Prostate gland (tissue), 2 donors: ENCODE data around the gene RAB6C. TPM values are rescaled to one million over a fixed set of nuclear protein-coding genes. Genes with fewer than 3 reads are reported as not detected.
"Not testable (repeated sequence)": the region's sequence is repeated elsewhere in the genome, so short reads cannot be mapped to it uniquely, and the experiment has no call there.

Experiments
- DNase-seq: peaks from one replicate; pipeline ENCODE4 v3.0.0-alpha.2; 2019; ENCODE audit warnings: low spot score
- H3K27ac ChIP-seq, 2 donors: fragments of 200-600 bp; sonication (generic); 2 replicates each; pipeline ENCODE4 v1.5.1; 2017 to 2019
- H3K27me3 ChIP-seq: fragments of 200-600 bp; sonication (generic); replicated peaks from 2 replicates; pipeline ENCODE4 v1.5.1; 2019; ENCODE audit not compliant: insufficient read depth
- H3K36me3 ChIP-seq, 2 donors: fragments of 200-600 bp; sonication (generic); 1 replicate in 1 of 2; 2 replicates in 1 of 2; pipeline versions ENCODE4 v1.5.1 to v1.8.1; 2017 to 2019
- H3K4me1 ChIP-seq: fragments of 200-600 bp; sonication (generic); replicated peaks from 2 replicates; pipeline ENCODE4 v1.5.1; 2019
- H3K4me3 ChIP-seq, 2 donors: fragments of 200-600 bp; sonication (generic); 2 replicates each; pipeline ENCODE4 v1.5.1; 2017 to 2019
- H3K9me3 ChIP-seq: fragments of 200-600 bp; sonication (generic); 2 replicates; pipeline ENCODE4 v1.5.1; 2017
- POLR2A ChIP-seq: fragments of 450-650 bp; IDR thresholded peaks from one replicate; pipeline ENCODE4 v1.6.1; 2016; ENCODE audit warnings: antibody characterized with exemption, mild to moderate bottlenecking
- POLR2AphosphoS5 ChIP-seq: sonication (generic); formaldehyde crosslinking; IDR thresholded peaks from one replicate; pipeline ENCODE4 v1.6.1; 2017; ENCODE audit warnings: antibody characterized with exemption
- WGBS: methylation state at CpG from one replicate; pipeline ENCODE4 v1.1.5; 2018; 5-methylcytosine and 5-hydroxymethylcytosine counted together
- intact Hi-C: fragments of 100-400 bp; cut with DNase I; formaldehyde crosslinking; loops from one replicate; pipeline ENCODE4 v1.14.2; 2022
- total RNA-seq, 2 donors: library from RNA; depleted of rRNA; stranded (reverse); fragments of >200 nt; gene quantifications; one replicate each; pipeline ENCODE4 v1.1.0, GENCODE V29; 2016
- TF ChIP-seq, protein P1 (sequence below), 4 experiments: fragments of 200-600 bp in 2 of 4; fragments of 450-650 bp in 2 of 4; sonication (generic) in 2 of 4; IDR thresholded peaks; 1 replicate in 3 of 4; 2 replicates in 1 of 4; pipeline ENCODE4 v1.5.1; 2016 to 2019; ENCODE audit warnings: antibody characterized with exemption in 4 of 4, mild to moderate bottlenecking in 2 of 4, moderate library complexity in 2 of 4

The RAB6C gene
- total RNA-seq, 2 donors from 2014 or later, result 0.87 to 2.4 TPM

DNA sequence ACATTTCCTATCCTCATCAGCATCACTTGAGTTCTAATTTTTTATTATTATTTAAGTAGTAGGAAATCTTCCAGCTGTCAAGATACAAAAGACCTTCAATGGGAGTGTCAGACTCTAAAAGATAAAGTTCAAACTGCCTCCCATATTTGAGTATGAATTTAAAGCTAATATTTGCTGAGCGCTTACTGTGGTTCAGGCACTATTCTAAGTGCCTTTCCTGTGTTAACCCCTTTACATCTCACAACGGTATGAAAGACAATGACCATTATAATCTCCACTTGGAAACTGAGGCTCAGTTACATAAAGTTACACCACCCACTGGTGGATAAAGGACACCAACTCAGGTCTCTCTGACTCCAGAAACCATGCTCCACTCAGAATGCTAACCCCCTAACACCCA is 39.9 kb downstream of the RAB6C start:
- H3K4me1 ChIP-seq, result no peaks in the 10 kb centered on the region
- no peaks in the 10 kb centered on the region for H3K27me3 ChIP-seq
- no peaks in the 10 kb centered on the region for H3K36me3 ChIP-seq
- TF ChIP-seq POLR2AphosphoS5 (no peak), POLR2A (no peak)
- TF ChIP-seq, protein P1, sequence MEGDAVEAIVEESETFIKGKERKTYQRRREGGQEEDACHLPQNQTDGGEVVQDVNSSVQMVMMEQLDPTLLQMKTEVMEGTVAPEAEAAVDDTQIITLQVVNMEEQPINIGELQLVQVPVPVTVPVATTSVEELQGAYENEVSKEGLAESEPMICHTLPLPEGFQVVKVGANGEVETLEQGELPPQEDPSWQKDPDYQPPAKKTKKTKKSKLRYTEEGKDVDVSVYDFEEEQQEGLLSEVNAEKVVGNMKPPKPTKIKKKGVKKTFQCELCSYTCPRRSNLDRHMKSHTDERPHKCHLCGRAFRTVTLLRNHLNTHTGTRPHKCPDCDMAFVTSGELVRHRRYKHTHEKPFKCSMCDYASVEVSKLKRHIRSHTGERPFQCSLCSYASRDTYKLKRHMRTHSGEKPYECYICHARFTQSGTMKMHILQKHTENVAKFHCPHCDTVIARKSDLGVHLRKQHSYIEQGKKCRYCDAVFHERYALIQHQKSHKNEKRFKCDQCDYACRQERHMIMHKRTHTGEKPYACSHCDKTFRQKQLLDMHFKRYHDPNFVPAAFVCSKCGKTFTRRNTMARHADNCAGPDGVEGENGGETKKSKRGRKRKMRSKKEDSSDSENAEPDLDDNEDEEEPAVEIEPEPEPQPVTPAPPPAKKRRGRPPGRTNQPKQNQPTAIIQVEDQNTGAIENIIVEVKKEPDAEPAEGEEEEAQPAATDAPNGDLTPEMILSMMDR (IDR thresholded peaks at IDR 0.05), result no peak
- 57% methylated on average over 2 of the region's 2 CpGs for WGBS
- DNase-seq, result no peak
- H3K4me3 ChIP-seq, result no peak overlapping the region
- no peaks in the 10 kb centered on the region for H3K9me3 ChIP-seq
- H3K27ac ChIP-seq, result no peak overlapping the region
- intact Hi-C loops, result no loop called here

- H3K4me1 ChIP-seq, intact Hi-C loops, DNase-seq, H3K27me3 ChIP-seq, H3K4me3 ChIP-seq, H3K36me3 ChIP-seq, H3K27ac ChIP-seq, H3K9me3 ChIP-seq: not testable (repeated sequence)
- 10% methylated on average over 1 of the region's 1 CpG for WGBS
Observed at GRCh38 chr2:130020069-130020468, 40.6 kb downstream of the RAB6C start.

DNA sequence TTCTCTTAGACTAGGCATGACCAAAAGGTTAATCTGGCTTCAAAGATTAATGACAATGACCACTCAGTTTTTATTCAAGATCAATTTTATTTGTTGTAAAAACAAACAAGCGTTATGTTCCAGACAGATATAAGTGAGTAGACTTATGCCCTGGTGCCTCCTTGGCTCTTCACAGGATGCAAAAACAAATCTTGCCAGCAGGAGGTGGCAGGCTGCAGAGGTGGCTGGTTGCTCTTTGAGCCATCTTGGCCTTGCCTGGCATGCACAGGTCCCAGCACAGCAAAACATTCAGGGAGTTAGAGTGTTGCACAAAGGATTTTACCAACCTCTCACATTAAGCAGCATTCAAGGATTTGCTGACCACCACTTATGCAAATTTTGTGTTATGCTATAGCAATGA is 46.5 kb downstream of the RAB6C start:
- H3K4me3 ChIP-seq, H3K27me3 ChIP-seq, H3K27ac ChIP-seq, H3K9me3 ChIP-seq, H3K4me1 ChIP-seq, H3K36me3 ChIP-seq, DNase-seq, intact Hi-C loops: not testable (repeated sequence)
- WGBS, result 82% methylated on average over 1 of the region's 1 CpG

Other genes starting within 250 kb of the RAB6C start
- gene POTEF, start 149.6 kb downstream of the RAB6C start, total RNA-seq, result 10 to 100 TPM in 1 of 2 donors, 1 to 10 TPM in 1; 2.5 to 14.5 TPM
- 10 to 100 TPM; 21.7 to 31.2 TPM for gene CCDC74B, start 165.4 kb downstream of the RAB6C start, total RNA-seq
- 10 to 100 TPM; 38.1 to 74.5 TPM for gene SMPD4, start 201.9 kb downstream of the RAB6C start, total RNA-seq
- gene MZT2B, start 202.6 kb downstream of the RAB6C start, total RNA-seq, result 100 to 1,000 TPM; 161 to 195 TPM
- 10 to 100 TPM in 1 of 2 donors, not detected in 1; 32.6 TPM for gene TUBA3E, start 218.8 kb downstream of the RAB6C start, total RNA-seq